Neural progenitor cell (in vitro differentiated cells): ENCODE results near the gene KISS1R. TPM values are rescaled to one million over a fixed set of nuclear protein-coding genes. Genes with fewer than 3 reads are reported as not detected.

Experiments used
- DNase-seq: peaks from one replicate; pipeline ENCODE4 v3.0.0-alpha.2; 2016; ENCODE audit warnings: low spot score
- H2AFZ ChIP-seq: fragments of 200-600 bp; sonication (generic); replicated peaks from 2 replicates; pipeline ENCODE4 v1.6.1; 2016; ENCODE audit warnings: antibody characterized with exemption
- H3F3A ChIP-seq: fragments of 200-600 bp; sonication (generic); 2 replicates; pipeline ENCODE4 v1.6.1; 2016; ENCODE audit warnings: antibody characterized with exemption, low read depth
- H3K27ac ChIP-seq: fragments of 200-600 bp; sonication (generic); 2 replicates; pipeline ENCODE4 v1.5.1; 2016; ENCODE audit warnings: mild to moderate bottlenecking
- H3K27me3 ChIP-seq: fragments of 200-600 bp; sonication (generic); 2 replicates; pipeline ENCODE4 v1.6.1; 2016; ENCODE audit warnings: mild to moderate bottlenecking, moderate library complexity
- H3K36me3 ChIP-seq: fragments of 200-600 bp; sonication (generic); 2 replicates; pipeline ENCODE4 v1.5.1; 2016
- H3K4me1 ChIP-seq: fragments of 200-600 bp; sonication (generic); 2 replicates; pipeline ENCODE4 v1.6.1; 2016; ENCODE audit warnings: mixed run types
- H3K4me2 ChIP-seq: fragments of 200-600 bp; sonication (generic); 2 replicates; pipeline ENCODE4 v1.6.1; 2016
- H3K4me3 ChIP-seq: fragments of 200-600 bp; sonication (generic); 2 replicates; pipeline ENCODE4 v1.5.1; 2016
- H3K79me2 ChIP-seq: fragments of 200-600 bp; sonication (generic); 2 replicates; pipeline ENCODE4 v1.6.1; 2016; ENCODE audit warnings: low read depth
- H3K9ac ChIP-seq: fragments of 200-600 bp; sonication (generic); 2 replicates; pipeline ENCODE4 v1.6.1; 2016
- H3K9me3 ChIP-seq: fragments of 200-600 bp; sonication (generic); 2 replicates; pipeline ENCODE4 v1.5.1; 2016; ENCODE audit warnings: low read depth
- H4K20me1 ChIP-seq: fragments of 200-600 bp; sonication (generic); 2 replicates; pipeline ENCODE4 v1.6.1; 2016; ENCODE audit warnings: low read depth
- H3K27ac Mint-ChIP-seq: 3 replicates; pipeline ENCODE4 v1.8.0; 2021; ENCODE audit warnings: mixed read lengths
- H3K27me3 Mint-ChIP-seq: 2 replicates; pipeline ENCODE4 v1.8.0; 2022; ENCODE audit warnings: low read depth, mild to moderate bottlenecking, inconsistent platforms, moderate library complexity, mixed read lengths; ENCODE audit not compliant: insufficient read depth
- H3K36me3 Mint-ChIP-seq: 3 replicates; pipeline ENCODE4 v1.8.0; 2021; ENCODE audit warnings: mixed read lengths
- H3K4me1 Mint-ChIP-seq: 3 replicates; pipeline ENCODE4 v1.8.0; 2021; ENCODE audit warnings: mixed read lengths
- H3K4me3 Mint-ChIP-seq: 3 replicates; pipeline ENCODE4 v1.8.0; 2021; ENCODE audit warnings: mild to moderate bottlenecking, moderate library complexity, mixed read lengths
- H3K9me3 Mint-ChIP-seq: 3 replicates; pipeline ENCODE4 v1.8.0; 2020; ENCODE audit warnings: mixed read lengths
- CTCF ChIP-seq: fragments of 200-600 bp; sonication (generic); IDR thresholded peaks from 2 replicates; pipeline ENCODE4 v1.5.1; 2017; ENCODE audit warnings: antibody characterized with exemption, mild to moderate bottlenecking
- EZH2 ChIP-seq: fragments of 200-600 bp; sonication (generic); IDR thresholded peaks from 2 replicates; pipeline ENCODE4 v1.6.1; 2017; ENCODE audit warnings: antibody characterized with exemption, mild to moderate bottlenecking, moderate library complexity
- EZH2phosphoT487 ChIP-seq: fragments of 200-600 bp; sonication (generic); IDR thresholded peaks from 2 replicates; pipeline ENCODE4 v1.6.1; 2017; ENCODE audit warnings: antibody characterized with exemption
- total RNA-seq: library from RNA; depleted of rRNA; stranded (reverse); fragments of >200 nt; gene quantifications from 2 replicates; pipeline ENCODE4 v1.2.3, GENCODE V29; 2015; ENCODE audit warnings: low replicate concordance

Gene KISS1R
- total RNA-seq, 1 donor from 2014 or later: not detected

DNA sequence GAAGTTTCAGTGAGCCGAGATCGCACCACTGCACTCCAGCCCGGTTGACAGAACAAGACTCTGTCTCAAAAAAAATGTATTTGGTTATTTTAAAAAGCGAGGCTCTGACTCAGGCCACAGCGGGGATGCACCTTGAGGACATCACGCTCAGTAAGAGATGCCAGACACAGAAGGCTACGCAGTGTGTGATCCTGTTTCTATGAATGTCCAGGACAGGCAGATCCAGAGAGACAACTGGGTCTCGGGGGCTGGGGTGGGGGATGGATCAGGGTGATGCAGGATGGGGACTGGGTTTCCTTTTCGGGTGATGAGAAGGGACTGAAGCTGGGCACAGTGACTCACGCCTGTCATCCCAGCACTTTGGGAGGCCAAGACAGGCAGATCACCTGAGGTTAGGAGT, 29.5 kb upstream of the KISS1R start:
- TF ChIP-seq EZH2 (no peak), CTCF (no peak), EZH2phosphoT487 (no peak)
- no peak overlapping the region for H3K27ac ChIP-seq
- H3K4me2 ChIP-seq: no peak overlapping the region
- Mint-ChIP-seq H3K36me3 (peaks cover 7% of the 10 kb centered on the region), H3K27me3 (peaks cover 7% of the 10 kb centered on the region), H3K4me3 (no peak overlapping the region), H3K4me1 (peaks cover 3% of the 10 kb centered on the region), H3K27ac (no peak overlapping the region), H3K9me3 (no peaks in the 10 kb centered on the region)
- H2AFZ ChIP-seq: no peak overlapping the region
- no peaks in the 10 kb centered on the region for H3K9me3 ChIP-seq
- H3K36me3 ChIP-seq: no peaks in the 10 kb centered on the region
- no peak overlapping the region for H3K4me3 ChIP-seq
- no peak for DNase-seq
- no peaks in the 10 kb centered on the region for H3F3A ChIP-seq
- no peaks in the 10 kb centered on the region for H3K4me1 ChIP-seq
- H3K9ac ChIP-seq: no peak overlapping the region
- peaks cover 15% of the 10 kb centered on the region for H3K79me2 ChIP-seq
- H4K20me1 ChIP-seq: peaks cover 6% of the 10 kb centered on the region
- no peaks in the 10 kb centered on the region for H3K27me3 ChIP-seq

- no peak overlapping the region for H3K9ac ChIP-seq
- Mint-ChIP-seq H3K4me3 (peak overlapping the region; percentile 64), H3K27ac (no peak overlapping the region), H3K27me3 (peaks cover 16% of the 10 kb centered on the region), H3K4me1 (peaks cover 9% of the 10 kb centered on the region), H3K9me3 (no peaks in the 10 kb centered on the region), H3K36me3 (peaks cover 7% of the 10 kb centered on the region)
- no peak overlapping the region for H3K27ac ChIP-seq
- no peaks in the 10 kb centered on the region for H3K9me3 ChIP-seq
- peaks cover 5% of the 10 kb centered on the region for H3F3A ChIP-seq
- no peak overlapping the region for H2AFZ ChIP-seq
- H3K27me3 ChIP-seq: no peaks in the 10 kb centered on the region
- no peak overlapping the region for H3K4me3 ChIP-seq
- H4K20me1 ChIP-seq: peaks cover 6% of the 10 kb centered on the region
- H3K4me2 ChIP-seq: no peak overlapping the region
- no peaks in the 10 kb centered on the region for H3K36me3 ChIP-seq
- no peak for DNase-seq
- H3K4me1 ChIP-seq: no peaks in the 10 kb centered on the region
- no peak for TF ChIP-seq EZH2
- TF ChIP-seq EZH2phosphoT487: no peak
- no peak for TF ChIP-seq CTCF
- H3K79me2 ChIP-seq: peaks cover 15% of the 10 kb centered on the region
These were observed 28.4 kb upstream of the KISS1R start for GRCh38 chr19:888581-889385.

- H3K36me3 Mint-ChIP-seq: peaks cover 7% of the 10 kb centered on the region
- Histone ChIP-seq H3F3A (peaks cover 14% of the 10 kb centered on the region), H3K36me3 (no peaks in the 10 kb centered on the region), H3K9me3 (no peaks in the 10 kb centered on the region), H3K4me3 (no peak overlapping the region), H4K20me1 (peaks cover 6% of the 10 kb centered on the region), H3K27ac (no peak overlapping the region), H3K27me3 (no peaks in the 10 kb centered on the region), H3K4me1 (no peaks in the 10 kb centered on the region), H2AFZ (no peak overlapping the region), H3K9ac (no peak overlapping the region), H3K79me2 (peaks cover 15% of the 10 kb centered on the region), H3K4me2 (no peak overlapping the region)
- no peak for DNase-seq
- no peak overlapping the region for H3K27ac Mint-ChIP-seq
- TF ChIP-seq EZH2phosphoT487: no peak
- TF ChIP-seq CTCF: no peak
- TF ChIP-seq EZH2: no peak
- no peaks in the 10 kb centered on the region for H3K9me3 Mint-ChIP-seq
- H3K27me3 Mint-ChIP-seq: peaks cover 16% of the 10 kb centered on the region
- H3K4me1 Mint-ChIP-seq: peaks cover 9% of the 10 kb centered on the region
- peak overlapping the region; percentile 60 for H3K4me3 Mint-ChIP-seq
These were observed 27.4 kb upstream of the KISS1R start for GRCh38 chr19:889662-890295.
